HepG2 (cell line): ENCODE data around the gene MTHFD1L. TPM values are rescaled to one million over a fixed set of nuclear protein-coding genes. Genes with fewer than 3 reads are reported as not detected.

ENCODE experiments used
- ATF3 ChIP-seq: sonication (generic); formaldehyde crosslinking; IDR thresholded peaks from 2 replicates; pipeline ENCODE4 v1.4.0; 2020; ENCODE audit warnings: missing genetic modification reagents
- ERF ChIP-seq: IDR thresholded peaks from 2 replicates; pipeline ENCODE4 v1.6.1; 2018; ENCODE audit warnings: missing biosample characterization, missing genetic modification reagents
- FOXP1 ChIP-seq, 2 experiments: fragments of 450-650 bp in 1 of 2; IDR thresholded peaks; 2 replicates each; pipeline ENCODE4 v1.6.1; 2017 to 2018; ENCODE audit warnings: antibody characterized with exemption in 1 of 2
- FUBP1 ChIP-seq: sonication (generic); formaldehyde crosslinking; IDR thresholded peaks from 2 replicates; pipeline ENCODE4 v1.5.1; 2020; ENCODE audit warnings: missing genetic modification reagents, mild to moderate bottlenecking, borderline replicate concordance
- HDAC1 ChIP-seq: sonication (generic); formaldehyde crosslinking; IDR thresholded peaks from 2 replicates; pipeline ENCODE4 v1.5.1; 2020; ENCODE audit warnings: mild to moderate bottlenecking, missing genetic modification reagents
- KLF12 ChIP-seq: sonication (generic); formaldehyde crosslinking; IDR thresholded peaks from 2 replicates; pipeline ENCODE4 v1.4.0; 2020; ENCODE audit warnings: missing genetic modification reagents, borderline replicate concordance
- NCOA2 ChIP-seq: sonication (generic); formaldehyde crosslinking; IDR thresholded peaks from 2 replicates; pipeline ENCODE4 v1.8.0; 2022; ENCODE audit warnings: inconsistent platforms
- NCOR1 ChIP-seq: fragments of 200-600 bp; sonication (generic); IDR thresholded peaks from 2 replicates; pipeline ENCODE4 v1.7.0; 2017; ENCODE audit warnings: antibody characterized with exemption, low read length, borderline replicate concordance
- PHF5A ChIP-seq: IDR thresholded peaks from one replicate; pipeline ENCODE4 v1.6.1; 2018; ENCODE audit warnings: low read depth, missing genetic modification reagents; ENCODE audit not compliant: unreplicated experiment
- ZFP36 ChIP-seq: fragments of 150-350 bp; IDR thresholded peaks from 2 replicates; pipeline ENCODE4 v1.6.1; 2018; ENCODE audit warnings: borderline replicate concordance, low read length, low read depth; ENCODE audit not compliant: partially characterized antibody
- ZNF12 ChIP-seq: sonication (generic); formaldehyde crosslinking; IDR thresholded peaks from 2 replicates; pipeline ENCODE4 v1.5.0; 2020; ENCODE audit warnings: missing genetic modification reagents
- ZNF670 ChIP-seq: sonication (generic); formaldehyde crosslinking; IDR thresholded peaks from 2 replicates; pipeline ENCODE4 v1.8.0; 2022; ENCODE audit warnings: mild to moderate bottlenecking, missing genetic modification reagents, borderline replicate concordance
- polyA plus RNA-seq, 8 experiments: library from polyadenylated mRNA; depleted of rRNA in 3 of 8; stranded (reverse) in 7 of 8; unstranded in 1 of 8; fragments of >200 nt; fragmentation: Illumina TruSeq in 4 of 8; extraction: Trizol in 4 of 8; gene quantifications; 2 replicates each; pipeline versions ENCODE4 v1.2.1 to v1.2.3, GENCODE V29; 2011 to 2016; ENCODE audit warnings: low read depth in 4 of 8, missing spikeins in 1 of 8, mixed read lengths in 1 of 8; ENCODE audit not compliant: insufficient read depth in 1 of 8
- total RNA-seq, 5 experiments: library from RNA; depleted of rRNA; stranded (reverse); fragments of >200 nt; fragmentation: Illumina TruSeq; extraction: Trizol; gene quantifications; 2 replicates each; pipeline ENCODE4 v1.2.3, GENCODE V29; 2016; ENCODE audit warnings: low read depth in 1 of 5
- TF ChIP-seq, protein P1 (sequence below): sonication (generic); formaldehyde crosslinking; IDR thresholded peaks from 2 replicates; pipeline ENCODE4 v1.4.0; 2020; ENCODE audit warnings: missing genetic modification reagents, mild to moderate bottlenecking, borderline replicate concordance
- TF ChIP-seq, protein P2 (sequence below): IDR thresholded peaks from 2 replicates; pipeline ENCODE4 v1.6.1; 2016; ENCODE audit warnings: low read depth
- TF ChIP-seq, protein P3 (sequence below): IDR thresholded peaks from 2 replicates; pipeline ENCODE4 v1.6.1; 2016; ENCODE audit warnings: missing compliant biosample characterization, missing genetic modification reagents, borderline replicate concordance
- TF ChIP-seq, protein P4 (sequence below): sonication (generic); formaldehyde crosslinking; IDR thresholded peaks from 2 replicates; pipeline ENCODE4 v1.5.1; 2020; ENCODE audit warnings: mild to moderate bottlenecking, moderate library complexity, missing genetic modification reagents

MTHFD1L gene
- total and polyA plus RNA-seq, 2 of the 13 experiments (the other 11 are each of a cell fraction or from before 2014, with no cell fraction given), result 24.0 to 39.6 TPM

DNA sequence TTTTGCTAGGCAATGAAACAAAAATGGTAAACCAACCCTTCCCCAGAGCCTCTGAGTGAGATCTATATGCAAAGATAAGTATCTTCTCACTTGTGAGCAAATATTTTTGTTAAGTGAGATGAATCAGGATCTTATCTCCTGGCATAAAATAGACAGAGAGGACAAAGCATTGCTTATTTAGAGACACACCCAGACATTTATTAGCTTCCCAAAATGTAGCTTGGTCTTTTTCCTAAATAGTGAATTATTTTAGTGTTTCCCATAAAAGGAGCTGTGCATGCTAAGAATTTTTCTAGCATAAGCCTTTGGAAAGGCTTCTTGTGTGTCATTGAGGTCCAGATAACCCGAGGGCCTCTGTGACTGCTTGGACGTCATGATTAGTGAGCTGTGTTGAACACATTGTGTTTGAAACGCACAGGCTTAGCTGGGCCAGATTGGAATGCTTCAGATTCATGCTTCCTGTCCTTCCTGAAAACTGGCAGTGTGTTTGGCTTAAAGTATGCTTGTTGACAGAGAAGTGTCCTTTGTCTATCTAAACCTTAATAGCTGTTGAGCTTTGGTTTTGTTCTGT lies 16.5 kb downstream of the MTHFD1L start (continued):
- TF ChIP-seq, protein P1, sequence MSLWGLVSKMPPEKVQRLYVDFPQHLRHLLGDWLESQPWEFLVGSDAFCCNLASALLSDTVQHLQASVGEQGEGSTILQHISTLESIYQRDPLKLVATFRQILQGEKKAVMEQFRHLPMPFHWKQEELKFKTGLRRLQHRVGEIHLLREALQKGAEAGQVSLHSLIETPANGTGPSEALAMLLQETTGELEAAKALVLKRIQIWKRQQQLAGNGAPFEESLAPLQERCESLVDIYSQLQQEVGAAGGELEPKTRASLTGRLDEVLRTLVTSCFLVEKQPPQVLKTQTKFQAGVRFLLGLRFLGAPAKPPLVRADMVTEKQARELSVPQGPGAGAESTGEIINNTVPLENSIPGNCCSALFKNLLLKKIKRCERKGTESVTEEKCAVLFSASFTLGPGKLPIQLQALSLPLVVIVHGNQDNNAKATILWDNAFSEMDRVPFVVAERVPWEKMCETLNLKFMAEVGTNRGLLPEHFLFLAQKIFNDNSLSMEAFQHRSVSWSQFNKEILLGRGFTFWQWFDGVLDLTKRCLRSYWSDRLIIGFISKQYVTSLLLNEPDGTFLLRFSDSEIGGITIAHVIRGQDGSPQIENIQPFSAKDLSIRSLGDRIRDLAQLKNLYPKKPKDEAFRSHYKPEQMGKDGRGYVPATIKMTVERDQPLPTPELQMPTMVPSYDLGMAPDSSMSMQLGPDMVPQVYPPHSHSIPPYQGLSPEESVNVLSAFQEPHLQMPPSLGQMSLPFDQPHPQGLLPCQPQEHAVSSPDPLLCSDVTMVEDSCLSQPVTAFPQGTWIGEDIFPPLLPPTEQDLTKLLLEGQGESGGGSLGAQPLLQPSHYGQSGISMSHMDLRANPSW (CRISPR knock-in tag), result 0 out of 2 replicates have a peak, but pooled peaks have one; percentile 35
- TF ChIP-seq NCOR1, result 0 out of 2 replicates have a peak, but pooled peaks have one; percentile 10
- peak; percentile 45; the same call in 1 of the 2 replicates for TF ChIP-seq ERF (CRISPR knock-in tag)
- TF ChIP-seq, protein P2, sequence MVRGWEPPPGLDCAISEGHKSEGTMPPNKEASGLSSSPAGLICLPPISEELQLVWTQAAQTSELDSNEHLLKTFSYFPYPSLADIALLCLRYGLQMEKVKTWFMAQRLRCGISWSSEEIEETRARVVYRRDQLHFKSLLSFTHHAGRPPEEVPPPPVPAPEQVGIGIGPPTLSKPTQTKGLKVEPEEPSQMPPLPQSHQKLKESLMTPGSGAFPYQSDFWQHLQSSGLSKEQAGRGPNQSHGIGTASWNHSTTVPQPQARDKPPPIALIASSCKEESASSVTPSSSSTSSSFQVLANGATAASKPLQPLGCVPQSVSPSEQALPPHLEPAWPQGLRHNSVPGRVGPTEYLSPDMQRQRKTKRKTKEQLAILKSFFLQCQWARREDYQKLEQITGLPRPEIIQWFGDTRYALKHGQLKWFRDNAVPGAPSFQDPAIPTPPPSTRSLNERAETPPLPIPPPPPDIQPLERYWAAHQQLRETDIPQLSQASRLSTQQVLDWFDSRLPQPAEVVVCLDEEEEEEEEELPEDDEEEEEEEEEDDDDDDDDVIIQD (CRISPR knock-in tag), result peak; percentile 75
- TF ChIP-seq FOXP1 (IDR thresholded peaks at IDR 0.05), result no peak
- TF ChIP-seq FOXP1 (CRISPR knock-in tag; IDR thresholded peaks at IDR 0.05), result peak; percentile 78
- TF ChIP-seq PHF5A (CRISPR knock-in tag), result peak; percentile 89
- TF ChIP-seq ZNF12, result 0 out of 2 replicates have a peak, but pooled peaks have one; percentile 55
- no peak for TF ChIP-seq FUBP1 (CRISPR knock-in tag)
- peak; percentile 27; the same call in 1 of the 2 replicates for TF ChIP-seq NCOA2
- TF ChIP-seq, protein P3, sequence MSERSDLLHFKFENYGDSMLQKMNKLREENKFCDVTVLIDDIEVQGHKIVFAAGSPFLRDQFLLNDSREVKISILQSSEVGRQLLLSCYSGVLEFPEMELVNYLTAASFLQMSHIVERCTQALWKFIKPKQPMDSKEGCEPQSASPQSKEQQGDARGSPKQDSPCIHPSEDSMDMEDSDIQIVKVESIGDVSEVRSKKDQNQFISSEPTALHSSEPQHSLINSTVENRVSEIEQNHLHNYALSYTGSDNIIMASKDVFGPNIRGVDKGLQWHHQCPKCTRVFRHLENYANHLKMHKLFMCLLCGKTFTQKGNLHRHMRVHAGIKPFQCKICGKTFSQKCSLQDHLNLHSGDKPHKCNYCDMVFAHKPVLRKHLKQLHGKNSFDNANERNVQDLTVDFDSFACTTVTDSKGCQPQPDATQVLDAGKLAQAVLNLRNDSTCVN (CRISPR knock-in tag), result peak; percentile 83; the same call in 1 of the 2 replicates
- TF ChIP-seq ZNF670, result 0 out of 2 replicates have a peak, but pooled peaks have one; percentile 49
- TF ChIP-seq, protein P4, sequence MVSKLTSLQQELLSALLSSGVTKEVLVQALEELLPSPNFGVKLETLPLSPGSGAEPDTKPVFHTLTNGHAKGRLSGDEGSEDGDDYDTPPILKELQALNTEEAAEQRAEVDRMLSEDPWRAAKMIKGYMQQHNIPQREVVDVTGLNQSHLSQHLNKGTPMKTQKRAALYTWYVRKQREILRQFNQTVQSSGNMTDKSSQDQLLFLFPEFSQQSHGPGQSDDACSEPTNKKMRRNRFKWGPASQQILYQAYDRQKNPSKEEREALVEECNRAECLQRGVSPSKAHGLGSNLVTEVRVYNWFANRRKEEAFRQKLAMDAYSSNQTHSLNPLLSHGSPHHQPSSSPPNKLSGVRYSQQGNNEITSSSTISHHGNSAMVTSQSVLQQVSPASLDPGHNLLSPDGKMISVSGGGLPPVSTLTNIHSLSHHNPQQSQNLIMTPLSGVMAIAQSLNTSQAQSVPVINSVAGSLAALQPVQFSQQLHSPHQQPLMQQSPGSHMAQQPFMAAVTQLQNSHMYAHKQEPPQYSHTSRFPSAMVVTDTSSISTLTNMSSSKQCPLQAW, result no peak
- no peak for TF ChIP-seq ATF3 (CRISPR knock-in tag)
- no peak for TF ChIP-seq ZFP36
- TF ChIP-seq HDAC1 (CRISPR knock-in tag), result peak; percentile 71; the same call in 1 of the 2 replicates
- TF ChIP-seq KLF12, result no peak
